Activated B cell treated with CpG ODN at 0.5 μM for 24 hours (primary cell): ENCODE measurements around the gene ADAMTS6. TPM values are rescaled to one million over a fixed set of nuclear protein-coding genes. Genes with fewer than 3 reads are reported as not detected.

ENCODE experiments used
- ATAC-seq: fragments of 200-7000 bp; cut with Tn5 transposase; one replicate; pipeline ENCODE4 v1.10.0; 2021; ENCODE audit warnings: low read depth, mild to moderate bottlenecking, moderate library complexity
- CTCF ChIA-PET: fragments of 350-600 bp; sonication (Branson Sonifier 250); formaldehyde crosslinking; loops from one replicate; lab custom pipeline; 2021; ENCODE audit warnings: antibody characterized with exemption; lab: Charles Lee
- POLR2A ChIA-PET: fragments of 350-600 bp; sonication (Branson Sonifier 250); formaldehyde crosslinking; loops from one replicate; lab custom pipeline; 2021; ENCODE audit warnings: antibody characterized with exemption; lab: Charles Lee
- DNase-seq: peaks from one replicate; pipeline ENCODE4 v3.0.0; 2022
- H3K27ac Mint-ChIP-seq: one replicate; pipeline ENCODE4 v1.8.0; 2020; ENCODE audit warnings: mixed read lengths
- H3K27me3 Mint-ChIP-seq: one replicate; pipeline ENCODE4 v1.8.0; 2021; ENCODE audit warnings: mixed read lengths
- H3K36me3 Mint-ChIP-seq: one replicate; pipeline ENCODE4 v1.8.0; 2021; ENCODE audit warnings: low read depth, mixed read lengths
- H3K4me1 Mint-ChIP-seq: one replicate; pipeline ENCODE4 v1.8.0; 2021; ENCODE audit warnings: mixed read lengths
- H3K4me3 Mint-ChIP-seq: one replicate; pipeline ENCODE4 v1.8.0; 2020; ENCODE audit warnings: mild to moderate bottlenecking, mixed read lengths
- H3K9me3 Mint-ChIP-seq: one replicate; pipeline ENCODE4 v1.8.0; 2020; ENCODE audit warnings: mixed read lengths
- intact Hi-C: fragments of 100-400 bp; cut with micrococcal nuclease; formaldehyde crosslinking; loops from one replicate; pipeline ENCODE4 v1.15.1; 2024
- total RNA-seq: library from RNA; stranded (reverse); gene quantifications from 2 replicates; pipeline ENCODE4 v1.2.3, GENCODE V29; 2022
- TF ChIP-seq, protein P1 (sequence below): fragments of 200-600 bp; IDR thresholded peaks from one replicate; pipeline ENCODE4 v1.8.0; 2022; ENCODE audit warnings: antibody characterized with exemption, mild to moderate bottlenecking

The ADAMTS6 gene
- total RNA-seq, 1 donor from 2014 or later = 3.2 TPM

DNA sequence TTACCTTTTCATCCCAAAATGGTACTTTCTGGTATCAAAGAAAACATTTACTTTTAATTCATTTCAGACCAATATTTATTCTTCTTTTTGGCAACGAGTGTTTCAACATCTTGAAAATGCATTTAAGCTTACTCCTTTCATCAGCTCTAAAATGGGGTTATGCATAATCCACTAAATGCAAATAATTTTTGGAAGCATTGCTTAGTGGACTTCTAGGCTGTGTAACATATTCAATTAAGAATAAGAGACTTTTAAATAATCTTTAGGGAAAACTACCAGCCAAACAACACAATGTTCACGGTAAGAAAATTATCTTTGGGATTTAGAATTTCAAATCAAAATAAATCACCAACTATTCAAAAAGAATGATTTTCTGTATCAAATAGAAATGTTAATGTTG lies 118.2 kb downstream of the ADAMTS6 start:
- Mint-ChIP-seq H3K36me3 (no peaks in the 10 kb centered on the region), H3K9me3 (no peaks in the 10 kb centered on the region), H3K4me3 (no peak overlapping the region), H3K27me3 (no peaks in the 10 kb centered on the region), H3K4me1 (no peaks in the 10 kb centered on the region), H3K27ac (no peak overlapping the region)
- ChIA-PET POLR2A (no interaction called here), CTCF (no interaction called here)
- DNase-seq (no peak), ATAC-seq (no peak)
- intact Hi-C loops = no loop called here
- TF ChIP-seq, protein P1, sequence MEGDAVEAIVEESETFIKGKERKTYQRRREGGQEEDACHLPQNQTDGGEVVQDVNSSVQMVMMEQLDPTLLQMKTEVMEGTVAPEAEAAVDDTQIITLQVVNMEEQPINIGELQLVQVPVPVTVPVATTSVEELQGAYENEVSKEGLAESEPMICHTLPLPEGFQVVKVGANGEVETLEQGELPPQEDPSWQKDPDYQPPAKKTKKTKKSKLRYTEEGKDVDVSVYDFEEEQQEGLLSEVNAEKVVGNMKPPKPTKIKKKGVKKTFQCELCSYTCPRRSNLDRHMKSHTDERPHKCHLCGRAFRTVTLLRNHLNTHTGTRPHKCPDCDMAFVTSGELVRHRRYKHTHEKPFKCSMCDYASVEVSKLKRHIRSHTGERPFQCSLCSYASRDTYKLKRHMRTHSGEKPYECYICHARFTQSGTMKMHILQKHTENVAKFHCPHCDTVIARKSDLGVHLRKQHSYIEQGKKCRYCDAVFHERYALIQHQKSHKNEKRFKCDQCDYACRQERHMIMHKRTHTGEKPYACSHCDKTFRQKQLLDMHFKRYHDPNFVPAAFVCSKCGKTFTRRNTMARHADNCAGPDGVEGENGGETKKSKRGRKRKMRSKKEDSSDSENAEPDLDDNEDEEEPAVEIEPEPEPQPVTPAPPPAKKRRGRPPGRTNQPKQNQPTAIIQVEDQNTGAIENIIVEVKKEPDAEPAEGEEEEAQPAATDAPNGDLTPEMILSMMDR = no peak

DNA sequence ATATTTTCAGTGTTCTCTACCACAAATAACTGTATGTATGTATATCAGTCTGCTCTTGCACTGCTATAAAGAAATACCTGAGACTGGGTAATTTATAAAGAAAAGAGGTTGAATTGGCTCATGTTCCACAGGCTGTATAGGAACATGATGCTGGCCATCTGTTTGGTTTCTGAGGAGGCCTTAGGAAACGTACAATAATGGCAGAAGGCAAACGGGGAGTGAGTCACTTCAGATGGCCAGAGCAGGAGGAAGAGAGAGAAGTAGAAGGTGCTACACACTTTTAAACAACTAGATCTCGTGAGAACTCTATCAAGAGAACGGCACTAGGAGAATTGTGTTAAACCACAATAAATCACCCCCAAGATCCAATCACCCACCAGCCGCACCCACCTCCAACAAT lies 121.7 kb downstream of the ADAMTS6 start:
- DNase-seq = no peak
- H3K27ac Mint-ChIP-seq = no peak overlapping the region
- no peak for ATAC-seq
- no peaks in the 10 kb centered on the region for H3K4me1 Mint-ChIP-seq
- H3K9me3 Mint-ChIP-seq = no peaks in the 10 kb centered on the region
- H3K4me3 Mint-ChIP-seq = no peak overlapping the region
- TF ChIP-seq, protein P1 = no peak
- ChIA-PET CTCF (no interaction called here), POLR2A (no interaction called here)
- intact Hi-C loops = no loop called here
- no peaks in the 10 kb centered on the region for H3K36me3 Mint-ChIP-seq
- H3K27me3 Mint-ChIP-seq = peaks cover 3% of the 10 kb centered on the region

DNA sequence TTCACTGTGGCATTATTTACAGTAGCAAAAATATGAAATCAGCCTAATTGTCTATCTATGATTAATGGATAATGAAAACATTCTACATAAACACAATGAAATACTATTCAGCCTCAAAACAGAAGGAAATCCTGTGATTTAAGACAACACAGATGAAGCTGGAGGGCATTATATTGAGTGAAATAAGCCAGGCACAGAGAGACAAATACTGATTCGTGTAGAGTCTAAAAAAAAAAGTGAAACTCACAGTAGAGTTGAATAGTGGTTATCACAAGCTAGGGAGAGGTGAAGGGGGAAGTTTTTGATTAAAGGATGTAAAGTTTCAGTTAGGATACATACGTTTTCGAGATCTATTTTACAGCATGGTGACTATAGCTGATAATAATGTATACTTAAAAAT lies 122.2 kb downstream of the ADAMTS6 start:
- H3K27me3 Mint-ChIP-seq = peaks cover 3% of the 10 kb centered on the region

DNA sequence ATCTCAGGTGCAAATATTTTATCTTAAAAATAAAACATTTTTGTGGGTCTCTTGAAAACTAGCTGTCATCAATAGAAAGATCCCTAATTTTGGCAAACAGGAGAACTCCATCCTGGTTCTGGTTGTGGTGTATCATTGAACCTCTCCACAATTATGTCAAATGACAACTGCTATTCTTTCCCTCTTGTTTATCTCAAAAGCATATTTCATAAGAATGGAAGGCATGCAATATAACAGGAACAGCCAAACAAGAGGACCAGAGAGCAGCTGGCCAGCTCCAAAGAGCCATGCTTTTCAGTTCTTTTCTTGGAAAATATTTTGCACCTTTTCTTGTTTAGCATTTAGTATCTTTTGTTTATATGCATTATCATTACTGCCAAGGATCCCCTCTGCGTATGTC lies 125.4 kb downstream of the ADAMTS6 start:
- TF ChIP-seq, protein P1 = no peak
- intact Hi-C loops = no loop called here
- no peak for DNase-seq
- Mint-ChIP-seq H3K4me3 (no peak overlapping the region), H3K9me3 (no peaks in the 10 kb centered on the region), H3K27me3 (peaks cover 3% of the 10 kb centered on the region), H3K27ac (no peak overlapping the region), H3K36me3 (no peaks in the 10 kb centered on the region), H3K4me1 (no peaks in the 10 kb centered on the region)
- ChIA-PET POLR2A (no interaction called here), CTCF (no interaction called here)
- no peak for ATAC-seq

More for the DNA sequence above, 122.2 kb downstream of the ADAMTS6 start:
- Mint-ChIP-seq H3K36me3 (no peaks in the 10 kb centered on the region), H3K27ac (no peak overlapping the region), H3K9me3 (no peaks in the 10 kb centered on the region), H3K4me1 (no peaks in the 10 kb centered on the region), H3K4me3 (no peak overlapping the region)
- ATAC-seq = no peak
- no peak for DNase-seq
- ChIA-PET POLR2A (no interaction called here), CTCF (no interaction called here)
- intact Hi-C loops = no loop called here
- TF ChIP-seq, protein P1 = no peak

DNA sequence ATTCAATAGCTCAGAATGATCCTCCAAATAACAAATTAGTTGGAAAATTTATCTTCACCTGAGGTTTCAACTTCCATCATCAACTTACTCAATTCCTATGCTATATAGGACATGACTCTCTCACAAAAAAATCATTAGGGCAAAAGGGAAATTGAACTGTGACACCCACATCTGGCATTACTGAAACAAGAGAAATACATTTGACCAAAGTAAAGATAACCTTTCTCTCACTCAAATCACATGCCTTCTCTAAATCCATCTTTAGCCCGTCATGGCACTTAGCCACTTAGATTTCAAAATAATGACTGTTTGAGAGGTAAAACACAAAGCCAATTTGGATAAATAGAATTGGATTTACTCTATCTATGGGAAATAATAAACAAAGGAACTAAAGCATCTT lies 126.4 kb downstream of the ADAMTS6 start:
- H3K27ac Mint-ChIP-seq = no peak overlapping the region
- no peaks in the 10 kb centered on the region for H3K9me3 Mint-ChIP-seq
- ATAC-seq = no peak
- ChIA-PET CTCF (no interaction called here), POLR2A (no interaction called here)
- intact Hi-C loops = no loop called here
- no peaks in the 10 kb centered on the region for H3K36me3 Mint-ChIP-seq
- H3K27me3 Mint-ChIP-seq = peaks cover 3% of the 10 kb centered on the region
- H3K4me1 Mint-ChIP-seq = no peaks in the 10 kb centered on the region
- TF ChIP-seq, protein P1 = no peak
- H3K4me3 Mint-ChIP-seq = no peak overlapping the region
- no peak for DNase-seq
